LHCN-M2 (cell line): ENCODE results near the gene PIK3C2G. TPM values are rescaled to one million over a fixed set of nuclear protein-coding genes. Genes with fewer than 3 reads are reported as not detected.

Experiments used
- DNase-seq: peaks from one replicate; pipeline ENCODE4 v3.0.0-alpha.2; 2012; ENCODE audit warnings: low read depth
- total RNA-seq: library from RNA; depleted of rRNA; stranded (reverse); fragments of >200 nt; gene quantifications from 2 replicates; pipeline ENCODE4 v1.2.3, GENCODE V29; 2014

PIK3C2G gene
- total RNA-seq, 1 experiment from 2014 or later: not detected

DNA sequence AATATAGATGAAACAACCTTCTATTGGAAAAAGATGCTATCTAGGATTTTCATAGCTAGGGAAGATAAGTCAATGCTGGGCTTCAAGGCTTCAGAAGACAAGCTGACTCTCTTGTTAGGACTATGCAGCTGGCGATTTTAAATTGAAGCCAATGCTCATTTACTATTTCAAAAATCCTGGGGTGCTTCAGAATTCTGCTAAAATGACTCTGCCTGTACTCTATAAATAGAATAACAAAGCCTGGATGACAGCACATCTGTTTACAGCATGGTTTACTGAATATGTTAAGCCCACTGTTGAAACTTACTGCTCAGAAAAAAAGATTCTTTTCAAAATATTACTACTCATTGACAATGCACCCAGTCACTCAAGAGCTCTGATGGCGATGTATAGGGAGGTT, 155.1 kb downstream of the PIK3C2G start:
- DNase-seq: no peak

DNA sequence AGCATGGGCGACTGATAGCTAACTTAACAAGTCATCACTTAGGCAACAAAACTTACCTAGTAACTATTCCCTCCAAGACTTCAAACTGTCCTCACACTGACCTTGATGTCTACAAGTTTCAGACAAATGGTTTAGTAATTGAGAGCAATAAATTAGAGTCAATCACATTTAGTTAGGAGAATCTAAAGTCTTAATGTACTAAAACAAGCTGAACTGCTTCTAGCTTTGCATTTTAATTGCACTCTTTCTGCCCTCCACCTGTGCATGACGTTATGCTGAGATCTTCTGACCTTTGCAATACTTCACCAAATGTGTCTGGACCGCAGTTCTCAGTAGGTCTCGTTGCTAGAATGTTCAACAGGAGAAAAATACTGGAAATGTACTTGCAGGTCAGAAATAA, 158.0 kb downstream of the PIK3C2G start:
- DNase-seq: no peak

DNA sequence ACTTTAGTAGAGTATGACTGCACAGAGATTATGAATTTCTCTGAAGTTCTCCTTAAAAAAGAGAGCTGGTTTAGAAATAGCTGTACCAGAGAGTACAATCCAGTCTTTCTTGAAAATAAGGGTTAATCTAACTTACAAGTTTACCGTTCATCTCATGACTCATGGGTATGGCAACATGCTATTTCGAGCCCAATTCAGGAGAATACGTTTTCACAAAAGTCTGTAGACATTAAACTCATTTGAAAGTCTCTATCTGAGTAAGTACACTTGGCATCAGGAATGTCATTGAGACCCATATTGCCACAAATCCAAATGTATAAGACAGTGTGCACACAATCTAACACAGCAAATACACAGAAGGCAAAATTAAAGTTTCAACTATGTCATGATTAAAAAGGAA, 160.5 kb downstream of the PIK3C2G start:
- DNase-seq: peak; percentile 19

DNA sequence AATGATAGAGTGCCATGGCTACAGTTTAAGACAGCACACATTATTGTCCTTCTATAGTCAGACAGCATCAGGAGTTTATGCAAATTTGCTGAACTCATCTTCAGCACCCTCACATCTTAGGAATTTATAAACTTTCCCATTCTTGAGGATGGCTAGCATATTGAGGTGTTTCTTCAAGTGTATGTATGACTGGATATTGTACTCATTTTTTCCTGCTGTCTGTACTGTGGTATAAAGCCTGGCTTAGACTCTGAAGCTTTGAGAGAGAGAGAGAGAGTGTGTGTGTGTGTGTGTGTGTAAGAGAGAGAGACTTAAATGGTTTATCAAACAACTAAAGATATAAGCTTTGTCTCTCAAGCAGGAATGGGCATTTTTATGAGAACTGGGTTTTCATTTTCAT, 161.6 kb downstream of the PIK3C2G start:
- DNase-seq: peak; percentile 14

DNA sequence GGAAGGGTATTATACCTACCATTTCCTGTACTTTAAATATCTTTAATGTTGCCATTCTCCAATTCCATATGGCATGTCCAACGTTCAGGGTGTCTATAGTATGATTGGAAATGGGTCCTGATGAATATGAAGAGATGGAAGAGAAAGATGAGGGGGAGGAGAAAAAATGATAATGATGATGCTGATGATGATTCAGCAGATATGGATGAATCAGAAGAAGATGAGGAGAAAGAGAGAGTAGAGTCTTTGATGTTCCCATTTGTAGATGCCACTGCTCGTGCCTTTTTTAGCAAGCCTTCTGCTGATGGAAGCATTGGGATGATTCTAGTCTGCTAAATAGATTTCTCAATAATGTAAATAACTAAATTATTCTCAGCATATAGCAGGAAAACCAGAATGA, 163.5 kb downstream of the PIK3C2G start:
- DNase-seq: no peak

DNA sequence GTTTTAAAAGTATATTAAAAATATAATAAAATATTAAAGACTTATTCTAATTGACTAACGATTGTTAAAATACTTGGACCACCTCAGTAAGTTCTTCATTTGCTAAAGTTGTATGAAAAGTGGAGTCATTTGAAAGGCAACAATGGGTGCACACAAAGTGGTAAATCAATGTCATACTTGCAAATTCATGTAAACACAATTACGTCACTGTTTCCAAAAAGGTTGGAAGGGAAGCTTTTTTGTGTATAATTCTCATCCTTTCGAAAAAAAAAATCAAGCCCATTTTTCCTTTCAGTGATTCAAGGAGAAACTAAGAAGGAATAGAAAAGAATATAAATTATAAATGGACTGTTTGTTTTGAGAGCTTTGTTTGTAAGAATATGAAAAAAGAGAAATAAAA, 166.2 kb downstream of the PIK3C2G start:
- DNase-seq: no peak

DNA sequence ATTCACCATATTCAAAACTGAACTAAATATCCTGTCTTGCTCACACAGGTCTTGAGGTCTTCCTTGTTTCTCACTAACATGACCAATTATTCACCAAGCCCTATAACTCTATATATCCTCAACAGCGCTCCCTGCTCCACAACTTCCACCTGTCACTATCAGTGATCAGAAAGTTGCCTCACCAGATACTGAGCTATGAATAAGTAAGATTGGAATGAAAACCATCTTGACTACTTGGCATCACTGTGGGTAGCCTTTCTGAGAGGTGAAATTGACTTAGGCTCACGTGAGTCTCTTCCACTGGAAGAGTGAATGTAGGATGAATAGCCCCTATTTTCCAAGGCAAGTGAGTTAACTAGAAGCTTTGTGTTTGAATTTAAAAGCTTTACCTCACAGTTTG, 167.1 kb downstream of the PIK3C2G start:
- peak; percentile 81 for DNase-seq

DNA sequence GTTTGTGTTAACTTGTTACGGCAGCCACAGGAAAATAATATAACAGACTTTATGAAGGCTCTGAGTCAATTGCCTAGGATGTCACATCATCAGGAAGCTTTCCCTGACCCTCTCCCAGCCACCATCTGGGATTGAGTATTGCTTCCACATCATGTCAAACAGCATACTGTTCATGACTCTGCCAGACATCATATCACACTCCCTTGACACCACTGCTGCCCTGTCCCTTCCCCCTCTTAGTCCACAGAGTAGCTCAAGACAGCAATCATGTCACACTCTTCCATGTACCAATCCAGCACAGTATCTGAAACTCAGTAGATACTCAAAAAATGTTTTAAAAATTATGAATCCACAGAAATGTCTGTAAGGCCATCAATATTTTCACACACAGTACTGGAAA, 168.0 kb downstream of the PIK3C2G start:
- no peak for DNase-seq

DNA sequence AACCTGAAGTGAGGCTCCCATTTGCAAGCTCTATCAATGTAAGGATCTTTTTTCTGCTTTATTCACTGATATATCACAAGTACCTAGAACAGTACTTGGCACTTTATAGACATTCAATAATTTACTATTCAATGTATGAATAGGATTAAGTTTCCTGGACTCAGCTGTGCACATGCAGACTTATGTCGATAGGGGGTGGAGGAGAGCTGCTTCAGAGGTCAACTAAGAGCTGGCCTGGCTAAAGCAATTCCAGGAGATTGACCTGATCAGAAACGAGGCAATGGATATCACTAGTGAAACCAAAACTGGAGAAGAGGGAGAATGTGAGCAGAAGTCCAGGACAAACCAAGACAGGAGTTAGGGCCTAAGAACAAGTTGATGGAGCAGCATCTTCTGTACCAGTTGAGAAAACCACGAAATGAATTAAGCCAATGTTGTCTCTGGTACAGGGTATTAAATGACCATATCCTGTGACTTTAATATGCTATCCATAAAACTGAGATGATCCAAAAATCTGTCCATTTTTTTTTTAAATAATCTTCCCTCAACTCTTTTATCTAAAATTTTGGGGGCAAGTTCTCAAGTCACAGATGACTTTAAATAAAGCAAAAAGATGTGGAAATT, 169.2 kb downstream of the PIK3C2G start:
- DNase-seq: peak; percentile 49

DNA sequence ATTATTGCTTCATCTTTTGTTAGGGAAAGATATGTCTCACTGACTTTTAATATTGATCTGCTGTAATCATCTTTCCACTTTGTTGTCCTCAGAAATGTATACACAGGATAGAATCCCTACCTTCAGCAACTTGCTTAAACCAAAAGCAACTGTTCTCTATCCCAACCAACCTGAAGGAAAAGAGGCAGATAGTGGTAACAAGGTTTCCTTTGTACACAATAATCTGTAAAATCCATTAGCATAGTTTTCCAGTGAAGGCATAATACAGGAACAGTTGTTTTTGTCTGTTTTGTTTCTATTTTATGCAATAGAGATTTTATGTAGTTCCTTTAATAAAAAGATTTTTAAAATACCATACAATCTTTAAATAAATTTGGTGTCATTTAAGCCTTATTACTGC, 170.5 kb downstream of the PIK3C2G start:
- DNase-seq: no peak

DNA sequence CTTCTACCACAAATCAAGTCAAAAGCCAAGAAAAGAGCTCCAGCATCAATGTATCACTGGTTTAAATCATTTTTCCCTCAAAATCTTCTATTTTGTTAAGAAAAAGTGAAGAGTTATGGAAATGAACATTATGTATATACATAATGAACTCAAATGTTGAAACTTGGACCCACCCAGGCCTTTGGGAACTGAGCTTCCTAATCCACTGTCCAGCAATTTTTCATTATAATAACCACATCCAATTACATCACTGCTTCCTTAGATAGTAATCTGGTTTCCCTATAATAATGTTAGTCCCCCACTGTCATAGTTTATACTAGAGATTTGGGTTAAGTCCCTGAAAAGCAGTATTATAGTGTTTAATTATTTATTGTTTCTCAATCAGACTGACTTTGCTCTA, 170.9 kb downstream of the PIK3C2G start:
- no peak for DNase-seq

DNA sequence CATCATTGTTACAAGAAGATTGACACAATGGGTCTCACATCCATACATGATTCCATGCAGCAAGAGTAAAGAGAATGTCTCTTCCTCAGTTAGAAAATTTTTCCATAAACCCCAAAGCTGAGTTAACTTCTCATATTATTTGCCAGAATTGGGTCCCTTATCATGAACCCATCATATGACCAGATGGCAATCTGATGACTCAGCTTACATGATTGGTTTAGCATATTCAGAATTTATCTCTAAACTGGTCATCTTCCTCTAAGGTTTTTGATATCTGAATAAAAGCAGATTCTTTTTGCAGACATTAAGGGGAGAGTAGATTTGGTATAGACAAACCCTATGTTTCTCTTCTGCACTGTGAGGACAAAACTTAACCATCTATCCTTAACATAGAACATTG, 174.9 kb downstream of the PIK3C2G start:
- no peak for DNase-seq

DNA sequence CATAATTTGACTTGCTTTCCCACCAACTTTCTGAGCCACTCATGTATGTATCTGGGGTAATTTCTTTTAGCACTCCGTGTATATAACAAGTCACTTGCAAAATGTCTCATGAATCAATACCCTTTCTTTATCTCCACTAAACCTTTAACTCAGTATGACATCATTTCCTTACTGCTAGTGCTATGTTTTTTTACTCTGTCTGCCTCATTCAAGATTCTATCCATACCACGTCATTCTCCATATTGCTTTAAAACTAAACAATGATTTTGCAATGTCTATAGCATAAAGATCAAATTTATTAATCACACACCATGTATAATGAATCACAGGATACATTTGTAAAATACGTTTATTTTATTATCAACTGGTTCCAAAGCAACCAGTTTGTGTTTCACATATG, 178.2 kb downstream of the PIK3C2G start:
- DNase-seq: no peak

DNA sequence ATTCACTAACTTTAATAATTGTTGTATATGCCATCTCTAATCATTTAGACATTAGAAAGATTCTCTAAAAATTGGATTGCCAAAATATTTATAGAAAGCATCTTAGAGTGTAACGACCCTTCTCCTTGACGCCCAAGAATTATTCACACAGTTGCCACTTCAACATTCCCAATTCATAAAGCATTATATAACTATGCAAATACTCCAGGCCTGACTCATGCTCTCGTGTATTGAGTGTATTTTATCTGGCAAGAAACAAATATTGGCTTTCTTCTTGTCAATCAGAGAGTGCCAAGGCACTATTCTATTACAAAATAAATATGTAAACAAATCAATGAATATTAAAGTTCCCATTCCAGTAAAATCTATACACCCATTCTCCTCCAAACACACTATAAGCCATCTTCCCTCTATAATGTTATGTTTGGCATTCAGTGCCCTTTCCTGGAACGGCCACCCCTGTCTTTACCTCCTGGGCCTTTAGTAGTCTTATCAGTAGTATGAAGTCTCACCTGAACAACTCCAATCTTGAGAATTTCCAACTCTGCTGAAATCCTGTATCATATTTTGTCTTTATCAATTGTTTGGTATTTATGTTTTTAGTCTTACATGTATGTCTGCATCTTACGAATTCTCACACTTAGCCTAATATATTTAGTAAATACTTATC, 182.6 kb downstream of the PIK3C2G start:
- DNase-seq: no peak

DNA sequence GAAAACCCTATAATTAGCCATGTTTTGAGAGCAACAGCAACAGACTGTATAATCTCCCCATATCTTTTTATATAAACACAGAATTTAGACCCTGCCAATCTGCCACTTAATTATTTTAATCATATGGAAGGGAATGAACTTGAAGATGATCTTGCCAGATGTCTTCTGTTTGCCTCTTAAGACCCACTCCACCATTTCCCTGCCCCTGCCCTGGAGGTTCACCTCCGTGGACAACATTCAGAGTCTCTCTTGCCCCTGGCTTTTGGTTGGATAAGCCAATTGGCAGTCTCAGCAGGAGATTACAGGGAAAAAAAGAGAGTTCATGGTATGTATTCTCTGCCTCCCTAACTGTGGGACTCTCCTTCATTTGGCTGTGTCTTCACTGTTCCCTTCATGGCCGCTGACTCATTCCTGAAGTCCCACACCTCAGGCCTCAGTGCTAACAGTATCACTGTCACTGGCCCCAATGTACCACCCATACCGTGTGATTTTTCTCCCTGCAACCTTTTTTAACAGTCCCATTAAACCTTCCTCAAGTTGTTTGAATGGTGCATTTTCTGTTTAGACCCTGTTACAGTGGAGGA, 184.8 kb downstream of the PIK3C2G start:
- no peak for DNase-seq

DNA sequence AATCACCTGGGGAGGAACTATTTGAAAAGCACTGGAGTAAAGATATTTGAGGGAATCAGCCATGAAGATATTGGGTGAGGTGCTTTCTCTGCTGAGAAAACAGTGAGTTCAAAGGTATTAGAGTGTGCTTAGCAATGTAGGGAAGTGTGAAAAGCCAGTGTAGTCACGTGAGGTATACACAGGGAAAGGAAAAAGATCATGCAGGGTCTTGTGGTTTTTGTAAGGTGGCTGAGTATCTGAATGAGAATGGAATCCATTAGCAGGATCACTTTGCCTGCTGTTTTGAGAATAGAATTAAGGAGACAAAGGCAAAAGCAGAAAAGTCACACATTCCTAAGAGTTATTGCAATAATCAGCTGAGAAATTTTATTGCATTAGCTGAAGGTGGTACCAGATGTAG, 193.0 kb downstream of the PIK3C2G start:
- DNase-seq: no peak

DNA sequence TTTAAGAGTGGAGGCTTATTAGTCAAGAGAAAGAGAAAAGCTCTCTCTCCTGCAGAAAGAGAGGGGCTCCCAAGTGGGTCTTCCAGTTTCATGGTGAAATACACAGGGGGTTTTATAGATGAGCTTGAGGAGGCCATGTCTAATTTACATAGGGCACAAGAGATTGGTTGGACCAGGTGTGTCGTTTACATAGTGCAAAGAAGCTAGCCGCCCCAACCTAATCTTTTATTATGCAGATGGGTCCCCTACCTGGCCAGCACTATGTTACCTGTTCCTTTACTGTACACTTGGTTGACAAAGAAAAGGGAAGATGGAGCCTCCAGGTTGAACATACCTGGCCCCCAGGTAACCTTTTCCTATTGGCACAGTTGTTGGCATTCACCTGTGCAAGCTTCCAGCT, 195.0 kb downstream of the PIK3C2G start:
- DNase-seq: no peak

DNA sequence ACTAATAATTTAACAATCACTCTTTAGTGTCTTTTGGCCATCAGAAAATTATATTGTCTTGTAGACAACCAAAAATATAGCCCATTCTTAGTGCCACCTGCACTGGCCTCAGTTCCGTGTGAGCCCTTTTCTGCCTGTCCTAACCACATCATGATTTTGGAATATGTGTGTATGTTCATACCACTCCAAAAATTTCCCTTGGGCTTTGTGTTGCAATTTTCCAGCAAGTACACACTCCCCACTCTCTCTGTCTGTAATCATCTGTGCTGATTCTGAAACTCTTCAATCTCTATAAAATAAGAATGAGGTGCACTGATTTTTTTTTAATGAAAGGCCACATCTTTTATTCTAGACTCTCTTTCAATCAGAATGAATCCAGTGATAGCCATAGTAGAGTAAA, 196.0 kb downstream of the PIK3C2G start:
- DNase-seq: no peak

DNA sequence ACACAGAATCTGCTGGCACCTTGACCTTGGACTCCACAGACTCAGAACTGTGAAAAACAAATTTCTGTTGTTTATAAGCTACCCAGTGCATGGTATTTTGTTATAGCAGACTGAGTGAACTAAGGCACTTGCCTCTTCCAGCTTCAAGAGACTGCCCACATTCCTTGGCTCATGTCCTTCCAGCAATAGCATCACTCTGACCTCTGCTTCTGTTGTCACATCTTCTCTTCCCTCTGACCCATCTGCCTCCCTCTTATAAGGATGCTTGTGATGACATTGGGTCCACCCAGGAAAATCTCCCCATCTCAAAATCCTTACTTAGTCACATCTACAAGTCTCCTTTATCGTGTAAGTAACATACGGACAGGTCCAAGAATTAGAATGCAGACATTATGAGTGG, 200.4 kb downstream of the PIK3C2G start:
- DNase-seq: no peak

DNA sequence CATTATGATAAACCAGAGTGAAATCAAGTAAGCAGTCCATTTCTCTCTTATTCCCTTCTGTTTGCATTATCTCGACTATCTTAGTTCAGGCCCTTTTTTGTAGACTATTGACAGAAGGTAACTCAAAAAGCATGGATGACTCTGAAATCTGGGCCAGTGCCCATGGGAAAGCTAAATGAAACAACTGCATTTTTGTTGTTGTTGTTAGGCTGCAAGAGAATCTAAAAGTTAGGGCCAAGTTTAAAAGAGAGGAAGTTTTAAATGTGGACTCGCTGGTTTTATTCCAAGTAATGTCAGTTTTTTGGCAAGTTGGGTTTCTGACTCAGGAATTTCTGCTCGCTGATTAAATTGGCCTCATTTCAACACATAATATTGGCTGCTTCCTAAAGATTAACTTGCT, 201.1 kb downstream of the PIK3C2G start:
- DNase-seq: peak; percentile 20

DNA sequence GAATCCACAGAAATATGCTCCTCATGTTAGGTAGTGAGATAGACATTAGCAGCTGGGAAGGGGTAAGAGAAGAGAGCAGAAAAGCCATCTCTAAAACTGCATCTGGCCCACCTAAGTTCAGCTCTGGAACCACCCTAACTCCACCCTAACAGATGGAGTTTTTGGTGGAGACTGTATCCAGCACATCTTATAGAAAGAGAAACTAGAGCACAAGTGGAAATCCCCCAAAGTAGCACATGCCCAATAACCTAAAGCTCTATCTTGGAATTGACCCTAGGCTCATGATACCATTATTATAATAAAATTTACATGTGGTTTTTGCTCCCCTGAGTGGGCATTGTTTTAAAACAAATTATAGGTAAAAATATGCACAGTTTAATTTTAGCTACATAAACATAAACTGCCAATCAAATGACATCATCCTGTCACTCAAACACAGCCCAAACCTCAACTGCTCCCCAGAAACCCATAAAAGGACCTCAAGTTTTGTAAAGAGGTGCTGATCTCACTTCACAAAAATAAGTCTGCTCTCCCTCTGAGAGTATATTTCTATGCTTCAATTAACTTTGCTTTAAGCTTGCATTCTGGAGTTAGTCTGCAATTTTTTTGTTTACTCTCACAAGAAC, 206.4 kb downstream of the PIK3C2G start:
- DNase-seq: no peak

DNA sequence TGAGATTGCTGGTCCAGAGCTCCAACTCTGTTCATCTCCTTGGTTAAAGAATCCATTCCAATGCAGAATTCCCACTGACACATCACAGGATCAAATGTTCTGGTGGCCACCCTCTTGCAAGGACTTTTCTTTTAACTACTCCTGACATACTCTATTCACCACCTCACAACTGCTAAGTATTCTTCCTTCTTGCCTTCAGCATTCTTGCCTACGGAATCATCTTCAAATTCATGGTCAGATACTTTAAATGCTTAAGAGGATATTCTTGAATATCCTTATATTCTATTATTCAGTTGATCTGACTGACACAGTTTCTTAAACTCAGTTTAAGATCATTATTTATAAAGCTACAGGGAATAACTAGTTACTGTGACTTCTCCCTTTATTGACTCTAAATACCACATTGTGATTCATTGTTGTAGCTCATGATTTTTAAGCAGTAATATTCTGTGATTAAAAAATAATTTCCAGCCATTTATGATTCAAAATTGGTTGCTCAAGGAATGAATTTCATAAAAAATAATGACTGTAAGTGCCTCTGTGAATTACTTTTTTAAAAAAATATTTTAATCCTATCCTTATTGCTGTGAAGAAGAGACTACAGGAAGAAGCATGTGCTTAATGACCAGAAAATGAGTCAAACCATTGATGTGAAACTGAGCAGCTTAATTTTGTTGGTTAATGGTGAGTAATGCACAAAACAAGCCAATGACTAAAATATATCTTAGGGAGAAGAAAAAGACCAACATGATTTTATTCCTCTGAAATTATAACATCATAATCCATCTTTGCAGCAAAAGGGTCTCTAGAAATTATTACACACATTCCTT, 207.1 kb downstream of the PIK3C2G start:
- peak; percentile 56 for DNase-seq
